NCI-H446 (cell line): ENCODE measurements around the gene ADA.
A peak's percentile ranks its signal among the peaks of the same experiment; 100 is the strongest.
"Not testable (repeated sequence)": the region's sequence is repeated elsewhere in the genome, so short reads cannot be mapped to it uniquely, and the experiment has no call there.

Experiments used
- DNase-seq, 2 experiments: peaks; one replicate each; lab custom pipeline; 2025; lab: John Stamatoyannopoulos, UW

The ADA gene

DNA sequence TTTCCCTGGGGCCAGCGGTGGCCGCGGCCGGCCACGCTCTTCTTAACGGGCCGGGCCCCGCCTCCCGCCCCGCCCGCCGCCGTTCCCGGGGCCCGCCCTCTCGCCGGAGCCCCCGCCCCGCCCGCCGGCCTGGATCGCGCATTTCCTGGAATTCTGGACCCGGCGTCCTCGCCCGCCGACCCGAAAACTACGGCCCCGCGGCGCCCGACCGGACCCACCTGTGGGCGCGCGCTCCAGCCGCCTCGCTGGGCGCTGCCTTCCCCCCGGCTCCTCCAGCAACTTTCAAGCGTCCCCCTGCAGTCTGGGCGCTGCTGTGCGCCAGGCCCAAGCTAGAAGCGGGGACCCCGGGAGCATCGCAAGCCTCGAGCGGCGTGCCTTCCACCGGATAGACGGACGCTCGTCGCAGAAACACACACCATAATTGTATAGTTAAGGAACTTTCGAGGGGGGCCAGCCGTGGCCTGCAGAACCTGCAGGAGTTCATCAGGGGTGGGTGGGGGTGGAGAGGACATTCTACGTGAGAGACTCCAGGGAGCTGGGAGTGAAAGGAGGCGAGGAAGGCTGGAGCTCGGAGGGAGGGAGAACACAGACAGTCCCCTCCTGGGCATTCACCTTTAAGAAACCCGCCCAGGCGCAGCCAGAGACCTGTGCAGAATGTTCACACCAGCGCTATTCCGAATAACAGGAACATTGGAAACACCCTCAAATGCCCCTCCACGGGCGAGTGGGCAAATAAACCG, at the start of gene ADA:
Gene ADA (minus strand): TSS at position 16 of the 740 bp plus-strand sequence. CDS start 92 bp downstream, outside the sequence.
- peak in 1 of 2 experiments; percentile 43 for DNase-seq

DNA sequence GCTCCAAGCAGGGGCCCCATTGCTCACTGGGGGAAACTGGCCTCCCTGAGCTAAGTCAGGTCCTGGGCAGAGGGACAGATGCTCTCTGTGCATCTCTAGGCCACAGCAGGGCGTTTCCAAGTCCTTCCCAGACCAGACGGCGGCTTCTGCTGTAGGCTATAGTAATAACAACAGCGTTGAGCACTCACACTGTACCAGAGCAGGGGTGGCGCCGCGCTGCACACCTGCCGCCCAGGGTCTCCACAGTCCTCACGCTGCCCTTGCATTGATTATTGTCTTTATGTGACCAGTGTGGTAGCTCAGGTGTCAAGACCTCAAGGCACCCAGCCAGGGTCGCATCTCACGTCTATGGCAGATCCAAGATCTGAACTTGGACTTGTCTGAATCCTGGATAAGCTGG, 48.8 kb upstream of the ADA start:
- no peak for DNase-seq

GRCh38 chr20:44698351-44698750, 46.9 kb upstream of the ADA start:
- no peak for DNase-seq

DNA sequence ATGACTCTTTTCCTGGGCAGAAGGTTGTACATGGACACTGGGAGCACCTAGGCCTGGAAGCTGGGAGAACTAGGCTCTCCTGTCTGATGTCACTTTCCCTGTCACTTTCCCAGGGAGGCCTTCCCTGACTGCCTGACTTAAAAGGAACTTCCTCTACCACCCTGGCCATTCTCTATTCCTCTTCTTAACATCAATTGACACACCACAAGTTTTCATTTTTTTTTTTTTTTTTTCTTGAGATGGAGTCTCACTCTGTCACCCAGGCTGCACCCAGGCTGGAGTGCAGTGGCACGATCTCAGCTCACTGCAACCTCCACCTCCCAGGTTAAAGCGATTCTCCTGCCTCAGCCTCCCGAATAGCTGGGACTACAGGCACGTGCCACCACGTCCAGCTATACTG, 45.5 kb upstream of the ADA start:
- DNase-seq: not testable (repeated sequence)

- DNase-seq: no peak
These were observed 44.8 kb upstream of the ADA start for GRCh38 chr20:44696315-44696714.

GRCh38 chr20:44695674-44696300, 44.3 kb upstream of the ADA start:
- DNase-seq: no peak

DNA sequence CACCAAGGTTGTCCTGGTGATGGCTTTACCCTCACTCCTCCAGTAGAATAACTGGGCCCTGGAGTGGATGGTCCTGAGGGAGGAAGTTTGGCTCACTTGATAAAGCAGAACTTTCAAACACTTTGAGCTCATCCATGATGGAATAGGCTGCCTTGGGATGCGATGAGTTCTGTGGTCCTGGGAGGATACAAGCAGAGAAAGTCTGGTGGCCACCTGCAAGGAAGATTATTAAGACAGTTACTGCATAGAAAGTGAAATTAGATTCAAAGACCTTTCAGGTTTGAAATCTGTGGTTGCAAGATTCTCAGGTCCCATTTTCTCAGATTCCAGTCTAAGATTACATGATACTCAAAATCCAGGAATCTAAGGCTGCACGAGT, 43.8 kb upstream of the ADA start:
- no peak for DNase-seq

DNA sequence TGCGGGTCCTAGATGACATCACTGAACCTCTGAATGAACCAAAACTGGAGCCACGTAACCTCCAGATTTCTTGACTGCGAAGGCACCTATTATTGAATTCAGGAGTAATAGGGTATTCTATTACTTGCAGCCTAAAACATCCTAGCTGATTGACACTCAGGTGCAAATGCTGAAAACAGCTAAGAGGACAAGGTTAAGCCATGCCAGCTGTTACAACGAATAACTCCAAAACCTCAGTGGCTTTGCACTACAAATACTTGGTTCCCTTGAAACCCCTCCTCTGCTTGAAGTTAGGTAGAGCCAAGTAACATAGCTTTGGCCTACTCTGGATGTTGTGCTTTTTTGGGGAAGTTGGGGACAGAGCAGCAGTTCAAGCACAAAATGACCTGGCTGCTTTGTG, 42.7 kb upstream of the ADA start:
- DNase-seq: no peak

DNA sequence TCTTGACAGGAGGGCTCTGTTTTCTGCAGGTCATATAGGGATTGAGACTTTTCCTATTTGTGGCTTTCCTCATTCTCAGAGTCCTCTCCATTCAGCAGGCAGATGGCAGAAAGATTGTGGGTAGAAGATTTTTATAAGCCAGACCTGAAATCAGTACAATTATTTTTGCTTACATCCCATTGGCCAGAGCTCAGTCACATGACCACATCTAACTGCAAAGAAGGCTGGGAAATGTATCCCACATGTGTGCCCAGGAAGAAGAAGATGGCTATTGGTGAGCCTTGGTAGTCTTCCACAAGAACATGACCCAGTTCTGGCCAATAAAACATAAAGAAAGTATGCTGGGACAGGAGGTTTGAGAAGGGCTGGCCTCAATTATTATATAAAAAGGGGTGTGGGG, 42.1 kb upstream of the ADA start:
- DNase-seq: no peak

GRCh38 chr20:44692932-44693480, 41.5 kb upstream of the ADA start:
- DNase-seq: no peak

- peak in 1 of 2 experiments; percentile 40 for DNase-seq
These were observed 40.2 kb upstream of the ADA start for GRCh38 chr20:44691424-44692423.

- no peak for DNase-seq
These were observed 39.4 kb upstream of the ADA start for GRCh38 chr20:44690781-44691423.

DNA sequence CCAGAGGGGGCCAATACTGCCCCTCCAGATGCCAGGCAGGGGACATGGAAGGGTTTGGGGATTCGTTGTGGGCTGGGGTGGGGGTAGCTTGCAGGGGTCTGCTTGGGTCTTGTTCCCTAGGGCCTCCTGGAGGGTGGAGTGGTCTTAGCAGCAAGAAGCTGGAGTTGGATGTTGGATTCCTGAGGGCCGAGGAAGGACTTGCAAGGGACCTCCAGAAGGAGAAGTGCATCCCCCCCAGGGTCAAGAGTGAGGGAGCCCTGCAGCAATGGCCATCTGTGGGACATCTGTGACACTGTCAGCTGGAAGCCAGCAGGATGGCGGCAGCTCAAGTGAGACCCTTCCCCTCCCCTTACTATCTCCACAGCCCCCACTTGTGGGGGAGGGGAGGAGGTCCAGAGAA, 38.3 kb upstream of the ADA start:
- no peak for DNase-seq

- no peak for DNase-seq
These were observed 36.6 kb upstream of the ADA start for GRCh38 chr20:44688053-44688625.

GRCh38 chr20:44686934-44687333, 35.4 kb upstream of the ADA start:
- DNase-seq: no peak

- no peak for DNase-seq
These were observed 32.8 kb upstream of the ADA start for GRCh38 chr20:44684047-44684967.

- DNase-seq: no peak
These were observed 32.0 kb upstream of the ADA start for GRCh38 chr20:44683263-44684046.

DNA sequence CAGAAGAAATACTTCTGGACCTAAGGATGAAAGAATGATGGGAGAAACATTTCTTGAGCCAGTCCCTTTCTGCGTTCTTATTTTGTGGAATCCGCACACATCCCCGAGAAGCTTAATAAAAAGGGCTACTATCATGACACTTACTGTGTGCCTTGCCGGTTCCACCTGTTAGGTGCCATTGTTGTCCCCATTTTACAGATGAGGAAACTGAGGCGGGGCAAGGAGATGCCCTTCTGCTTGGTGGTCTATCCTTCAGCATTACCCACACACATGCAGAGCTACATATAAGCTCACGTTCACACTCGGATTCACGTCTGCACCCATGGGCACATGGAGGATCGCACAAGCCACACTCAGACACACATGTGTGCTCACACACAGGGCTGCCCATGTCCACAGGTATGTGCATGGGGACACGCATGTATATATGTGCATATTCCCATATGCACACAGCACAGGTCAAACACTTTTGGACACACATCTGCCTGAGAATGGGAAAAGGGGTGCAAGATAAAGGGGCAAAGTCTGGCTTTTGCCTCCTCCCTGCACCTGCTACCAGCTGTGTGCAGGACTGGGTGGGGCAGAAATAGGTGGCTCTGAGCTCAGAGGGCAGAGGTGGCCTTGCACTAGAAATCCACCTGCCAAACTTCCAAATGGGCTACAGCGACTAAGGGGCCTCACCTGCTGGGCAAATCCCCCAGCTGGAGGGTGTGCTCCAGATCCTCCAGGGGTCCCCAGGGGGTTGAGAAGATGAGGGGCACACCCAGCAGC, 30.5 kb upstream of the ADA start:
- no peak for DNase-seq
